Measurements from ENCODE around the gene STK11.

- TF ChIP-seq EZH2 (IDR thresholded peaks at IDR 0.05; ENCODE audit: insufficient read depth, poor library complexity, severe bottlenecking) (no peak), EZH2phosphoT487 (IDR thresholded peaks at IDR 0.05; ENCODE audit: insufficient read depth, low read depth) (no peak)
These were observed 4.6 kb downstream of the STK11 start for GRCh38 chr19:1210227-1210538.

Measured in GM23248 (cell line).